ENCODE measurements around the gene NUBP2.
A peak's percentile ranks its signal among the peaks of the same experiment; 100 is the strongest.

NUBP2 gene

DNA sequence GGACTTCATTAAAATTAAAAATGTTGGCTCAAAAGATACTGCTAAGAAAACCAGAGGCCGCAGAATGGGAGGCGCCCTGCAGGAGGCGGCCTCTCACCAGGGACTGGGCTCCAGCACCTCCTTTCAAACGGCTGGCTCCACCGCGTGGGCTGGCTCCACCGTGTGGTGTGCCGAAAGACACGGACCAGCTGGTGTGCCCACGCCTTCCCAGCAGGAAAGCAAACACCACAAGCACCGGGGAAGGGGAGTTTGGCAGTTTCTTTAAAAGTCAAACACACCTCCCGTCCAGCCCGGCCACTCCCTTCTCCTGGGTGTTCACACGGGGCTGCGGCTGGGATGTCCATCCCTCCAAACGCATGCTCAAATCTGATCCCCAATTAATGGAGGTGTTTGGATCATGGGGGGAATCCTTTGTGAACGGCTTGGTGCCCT, 30.0 kb downstream of the NUBP2 start:
- peak; percentile 82 for DNase-seq

DNA sequence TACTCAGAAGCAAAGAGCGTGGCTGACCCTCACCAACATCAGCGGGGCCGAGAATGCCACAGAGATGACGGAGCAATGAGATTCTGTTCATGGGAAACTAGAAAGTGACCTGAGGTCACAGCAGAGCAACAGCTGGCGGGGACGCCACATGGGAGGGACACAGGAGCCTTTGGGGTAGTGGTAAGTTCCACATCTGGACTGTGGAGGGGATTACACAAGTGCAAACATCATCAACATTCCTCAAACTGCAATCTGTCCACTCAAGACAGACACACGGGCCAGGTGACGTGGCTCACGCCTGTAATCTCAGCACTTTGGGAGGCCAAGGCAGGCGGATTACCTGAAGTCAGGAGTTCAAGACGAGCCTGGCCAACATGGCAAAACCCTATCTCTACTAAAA, 32.7 kb downstream of the NUBP2 start:
- no peak for DNase-seq

DNA sequence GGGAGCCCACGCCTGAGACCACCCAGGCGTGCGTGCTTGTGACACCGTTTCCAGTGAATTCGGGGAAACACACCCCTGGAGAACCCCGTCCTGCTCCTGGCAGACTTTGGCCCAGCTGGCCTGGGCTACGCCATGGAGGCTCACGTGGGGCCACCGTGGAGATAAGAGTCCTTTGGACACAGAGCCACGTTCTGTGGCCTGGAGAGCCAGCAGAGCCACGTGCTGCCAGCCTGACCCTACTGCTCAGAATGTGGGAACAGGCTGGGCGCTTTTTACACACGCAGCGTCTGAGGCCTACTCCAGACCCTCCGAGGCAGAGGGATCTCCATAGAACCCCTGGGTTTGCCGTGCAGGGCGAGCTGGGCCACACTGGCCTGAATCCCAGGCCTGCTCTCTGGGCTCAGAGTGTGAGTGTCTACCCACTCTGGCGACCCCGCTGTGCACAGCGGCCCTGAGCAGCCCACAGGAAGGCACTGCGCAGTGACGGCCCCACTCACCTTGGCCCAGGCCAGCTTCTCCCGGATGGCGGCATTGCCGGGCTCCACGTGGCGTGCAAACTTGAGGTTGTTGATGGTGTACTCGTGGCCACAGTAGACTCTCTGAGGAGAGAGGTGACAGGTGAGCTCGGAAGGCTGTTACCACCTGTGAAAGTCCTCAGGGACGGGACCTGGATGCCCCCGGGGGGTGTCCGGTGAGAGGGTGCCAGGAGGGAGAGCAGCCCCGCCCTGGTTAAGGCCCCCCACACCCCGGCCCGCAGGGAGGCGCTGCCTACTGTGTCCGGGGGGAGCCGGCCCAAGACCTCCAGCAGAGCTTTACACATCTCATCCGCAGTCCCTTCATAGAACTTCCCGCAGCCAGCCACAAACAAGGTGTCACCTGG, 33.9 kb downstream of the NUBP2 start:
- no peak for DNase-seq

DNA sequence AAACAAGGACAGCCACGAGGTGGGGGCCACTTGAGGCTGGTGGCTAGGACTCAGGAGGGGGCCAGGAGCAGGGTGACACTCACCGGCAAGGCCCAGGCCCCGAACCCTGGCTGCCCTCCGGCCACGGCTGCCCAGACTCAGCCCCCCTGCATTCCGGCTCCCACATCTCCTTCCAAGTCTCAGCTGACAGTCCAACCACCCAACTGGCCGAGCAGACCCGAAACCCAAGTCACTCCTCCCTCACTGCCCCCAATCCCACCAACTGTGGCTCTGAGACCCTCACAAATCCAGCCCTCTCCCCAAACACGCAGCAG, 34.5 kb downstream of the NUBP2 start:
- DNase-seq, result no peak

DNA sequence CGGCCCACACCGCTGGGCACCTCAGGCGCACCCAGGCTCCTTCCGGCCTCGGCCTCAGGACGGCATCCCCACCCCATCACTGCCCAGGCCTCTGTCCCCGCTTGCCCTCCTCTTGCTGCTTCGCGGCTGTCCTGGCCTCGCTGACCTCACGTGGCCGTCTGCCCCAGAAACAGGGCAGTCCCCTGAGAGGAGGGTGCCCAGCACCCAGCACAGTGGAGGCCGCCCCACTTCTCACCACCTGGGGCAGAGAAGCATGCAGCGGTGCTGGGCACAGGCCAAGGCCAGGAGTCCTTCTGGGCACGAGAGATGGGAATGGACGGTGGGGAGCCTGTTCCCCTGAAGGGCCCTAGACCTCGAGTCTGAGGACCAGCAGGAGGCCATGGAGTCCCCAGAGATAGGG, 35.0 kb downstream of the NUBP2 start:
- no peak for DNase-seq

DNA sequence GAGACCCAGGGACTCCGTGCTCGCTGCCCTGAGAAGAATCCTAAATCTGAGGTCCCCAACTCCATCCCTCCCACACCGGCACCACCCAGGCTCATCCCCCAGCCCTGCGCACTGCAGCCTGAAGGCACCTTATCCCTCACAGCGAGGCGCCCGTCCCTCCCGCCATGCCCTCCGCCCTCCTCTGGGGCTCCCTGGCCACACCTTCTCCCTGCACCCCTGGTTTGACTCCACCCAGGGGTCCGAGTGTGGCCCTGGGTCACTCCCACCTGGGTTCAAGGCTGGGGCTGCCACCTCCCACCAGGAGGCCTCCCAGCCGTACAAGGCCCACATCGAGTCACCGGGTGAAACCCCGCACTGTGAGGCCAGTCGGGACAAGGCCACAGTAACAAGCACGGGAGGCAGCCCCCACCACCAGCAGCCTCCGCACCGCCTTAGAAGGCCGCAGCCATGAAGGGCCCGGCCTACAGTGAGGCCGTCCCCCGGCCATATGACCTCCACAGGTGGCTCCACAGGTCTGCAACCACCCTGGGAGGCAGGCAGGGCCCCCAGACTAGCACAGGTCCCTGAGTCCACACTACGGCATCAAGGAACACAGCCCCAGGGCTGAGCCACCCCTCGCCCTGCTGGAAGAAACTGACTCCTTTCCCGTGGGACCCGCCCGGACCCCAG, 35.6 kb downstream of the NUBP2 start:
- no peak for DNase-seq

DNA sequence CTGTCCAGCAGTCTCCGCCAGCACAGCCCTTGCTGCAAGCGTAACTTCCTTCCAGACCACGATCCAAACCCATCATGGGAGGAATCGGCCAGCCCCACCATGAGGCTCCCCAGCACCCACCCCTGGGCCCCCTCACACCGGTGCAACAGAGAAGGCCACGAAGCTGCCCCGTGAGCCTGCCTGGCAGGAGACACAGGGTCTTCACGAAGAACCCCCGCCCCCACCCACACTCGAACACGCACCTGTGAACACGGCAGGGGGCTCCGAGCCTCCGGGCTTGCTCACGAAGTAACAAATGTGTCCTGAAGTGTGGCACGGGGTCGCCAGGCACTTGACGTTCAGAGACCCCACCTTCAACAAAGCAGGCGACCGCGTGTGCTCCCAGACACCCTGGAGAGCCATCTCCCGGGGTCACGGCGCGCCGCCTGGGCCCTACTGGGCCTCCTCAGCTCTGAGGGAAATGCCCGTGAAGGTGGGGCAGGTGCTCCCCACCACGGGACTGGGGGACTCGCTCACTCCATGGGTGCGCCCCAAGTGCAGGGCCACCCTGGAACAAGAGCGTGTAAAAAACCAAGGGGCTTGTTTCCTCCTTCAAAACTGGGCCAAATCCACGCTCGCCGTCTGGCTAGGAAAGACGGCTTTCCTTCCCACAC, 36.2 kb downstream of the NUBP2 start:
- no peak for DNase-seq

DNA sequence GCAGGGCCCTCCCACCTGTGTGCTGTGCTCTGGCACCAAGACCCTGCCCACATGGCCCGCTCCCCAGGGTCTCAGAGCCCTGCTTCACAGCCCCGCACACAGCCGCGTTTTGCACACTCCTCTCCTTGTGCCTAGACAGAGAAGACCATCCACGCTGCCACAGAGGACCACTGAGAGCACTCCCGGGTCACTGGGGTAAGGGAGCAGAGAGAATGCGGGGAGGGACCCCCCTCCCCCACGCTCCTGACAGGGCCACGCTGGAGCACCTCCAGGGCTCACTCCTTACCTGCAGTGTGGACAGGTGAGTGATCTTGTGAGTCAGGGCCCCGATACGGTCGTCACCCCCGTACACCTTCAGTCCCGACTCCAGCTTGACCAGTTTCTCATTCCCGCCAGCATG, 36.9 kb downstream of the NUBP2 start:
- DNase-seq, result no peak

DNA sequence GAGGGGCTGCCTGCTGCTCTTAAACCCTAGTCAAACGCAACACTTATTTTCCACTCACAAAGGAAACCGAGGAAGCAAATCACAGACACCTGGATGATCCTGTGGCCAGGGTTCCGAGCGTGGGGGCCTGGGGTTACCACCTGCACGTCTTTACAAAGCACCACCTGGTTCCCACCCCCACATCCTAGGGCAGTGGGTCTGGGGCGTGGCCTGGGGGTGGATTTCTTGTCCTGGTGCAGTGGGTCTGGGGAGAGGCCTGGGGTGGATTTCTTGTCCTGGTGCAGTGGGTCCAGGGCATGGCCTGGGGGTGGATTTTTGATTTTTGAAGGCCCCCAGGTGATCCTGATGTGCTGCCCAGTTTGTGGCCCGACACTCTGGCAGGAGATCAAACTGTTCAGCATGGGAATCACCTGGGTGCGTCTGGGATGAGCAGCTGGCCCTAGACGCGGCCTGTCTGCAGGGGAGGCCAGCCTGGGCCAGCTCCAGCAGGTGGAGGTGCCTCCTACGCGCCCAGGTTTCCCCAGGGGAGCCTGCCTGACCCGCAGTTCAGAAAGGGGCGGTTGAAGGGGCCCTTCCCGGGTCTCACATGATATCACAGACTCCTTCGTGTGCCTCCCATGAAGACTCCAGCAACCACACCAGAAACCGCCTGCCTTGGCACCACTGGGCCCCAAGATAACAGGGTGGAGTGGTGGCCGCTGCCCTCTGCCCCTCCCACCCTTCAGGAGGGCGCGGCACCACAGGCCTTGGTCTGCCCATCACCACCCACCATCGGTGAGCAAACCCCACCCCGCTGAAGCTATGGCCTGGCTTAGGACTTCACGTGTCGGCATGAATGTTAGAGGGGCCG, 37.6 kb downstream of the NUBP2 start:
- no peak for DNase-seq

DNA sequence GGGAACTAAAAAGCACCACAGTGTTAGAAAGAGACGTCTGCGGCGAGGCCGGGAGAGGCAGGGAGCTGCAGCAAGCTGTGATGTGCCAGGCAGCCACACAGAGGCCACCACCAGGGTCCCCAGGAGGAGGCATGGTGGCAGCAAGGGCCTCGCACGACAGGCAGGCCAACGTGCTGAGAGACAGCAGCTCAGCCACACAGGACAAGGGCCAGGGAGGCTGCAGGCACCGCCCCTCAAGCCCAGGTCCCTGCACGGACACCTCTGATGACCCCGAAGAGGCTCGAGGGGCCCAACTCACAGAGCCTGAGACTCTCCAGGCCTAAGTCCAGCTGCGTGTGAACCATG, 38.2 kb downstream of the NUBP2 start:
- no peak for DNase-seq

DNA sequence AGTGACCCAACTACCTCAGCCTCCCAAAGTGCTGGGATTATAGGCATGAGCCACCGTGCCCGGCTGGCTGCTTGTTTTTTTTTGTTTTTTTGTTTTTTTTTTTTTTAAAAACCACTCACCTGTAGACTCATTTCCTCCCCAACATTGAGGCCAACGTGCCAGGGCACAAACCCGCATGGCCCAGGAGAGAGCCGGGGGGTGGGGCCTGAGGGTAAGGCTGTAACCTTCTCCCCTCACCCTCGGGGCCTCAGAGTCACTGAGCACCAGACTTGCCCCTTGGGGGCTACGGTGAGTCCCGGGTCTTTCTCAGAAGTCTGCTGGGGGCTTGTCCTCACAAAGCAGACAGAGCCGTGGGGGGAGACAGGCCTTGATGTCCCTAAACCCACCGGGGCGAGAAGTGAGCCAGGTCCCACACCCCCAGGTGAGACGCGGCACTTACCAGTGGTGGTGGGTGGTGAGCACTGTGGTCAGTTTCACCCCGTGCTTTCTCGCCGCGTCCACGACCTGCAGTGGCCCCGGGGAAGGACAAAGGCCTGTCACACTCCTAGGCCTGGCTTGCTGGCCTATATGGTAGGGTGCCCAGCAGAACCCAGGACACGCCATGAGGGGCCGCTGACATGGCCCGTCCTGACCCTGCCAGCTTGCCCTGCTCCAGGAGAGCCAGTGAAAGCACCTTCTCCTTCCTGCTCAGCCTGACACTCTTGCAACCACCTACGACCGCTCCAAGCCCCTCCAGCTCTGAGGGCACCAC, 39.3 kb downstream of the NUBP2 start:
- DNase-seq, result no peak

DNA sequence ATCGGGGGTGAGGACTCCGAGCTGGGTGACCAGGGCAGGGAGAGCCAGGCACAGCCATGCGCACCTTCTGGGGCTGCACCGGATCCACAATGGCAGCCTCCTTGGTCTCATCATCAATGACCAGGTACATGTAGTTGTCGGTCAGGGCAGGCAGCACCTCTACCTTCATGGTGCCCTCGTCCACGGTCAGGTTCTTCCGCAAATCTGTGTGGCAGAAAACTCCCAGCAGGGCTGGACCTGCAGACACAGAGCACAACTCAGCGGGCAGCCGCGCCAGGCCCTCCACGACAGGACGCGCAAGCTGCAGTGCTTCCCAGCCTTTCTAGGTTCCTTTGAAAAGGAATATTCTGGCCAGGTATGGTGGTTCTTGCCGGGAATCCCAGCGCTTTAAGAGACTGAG, 40.0 kb downstream of the NUBP2 start:
- no peak for DNase-seq

DNA sequence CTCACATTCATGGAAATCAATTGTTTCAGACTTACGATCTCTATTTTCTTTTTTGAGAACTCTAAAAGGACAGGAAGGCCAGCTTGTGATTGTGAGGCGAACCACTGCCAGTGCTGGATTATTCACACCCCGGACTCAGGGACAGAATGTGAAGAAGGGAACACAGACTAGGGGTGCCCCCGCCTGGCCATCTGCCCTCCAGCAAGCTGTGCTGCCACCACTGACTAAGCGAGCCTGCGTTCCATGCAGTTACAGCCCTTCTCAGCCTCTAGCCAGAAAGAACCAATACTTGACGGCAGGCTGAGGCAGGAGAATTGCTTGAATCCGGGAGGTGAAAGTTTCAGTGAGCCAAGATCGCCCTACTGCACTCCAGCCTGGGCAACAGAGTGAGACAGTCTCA, 41.1 kb downstream of the NUBP2 start:
- DNase-seq, result no peak

DNA sequence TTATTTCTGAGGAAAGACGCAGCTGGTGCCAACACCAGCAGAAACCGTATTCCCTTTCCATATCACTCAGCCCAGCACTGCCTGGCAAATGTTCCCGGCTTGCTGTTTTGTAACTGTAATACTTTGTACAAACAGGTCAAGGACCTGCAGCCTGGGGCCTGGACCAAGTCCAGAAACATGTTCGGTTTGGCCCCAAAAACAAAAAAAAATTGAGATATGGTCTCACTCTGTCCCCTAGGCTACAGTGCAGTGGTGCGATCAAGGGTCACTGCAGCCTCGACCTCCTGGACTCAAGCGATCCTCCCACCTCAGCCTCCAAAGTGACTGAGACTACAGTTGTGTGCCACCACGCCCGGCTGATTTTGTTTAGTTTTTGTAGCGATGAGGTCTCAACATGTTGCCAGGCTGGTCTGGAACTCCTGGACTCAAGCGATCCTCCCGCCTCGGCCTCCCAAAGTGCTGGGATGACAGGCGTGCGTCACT, 42.7 kb downstream of the NUBP2 start:
- DNase-seq, result no peak

DNA sequence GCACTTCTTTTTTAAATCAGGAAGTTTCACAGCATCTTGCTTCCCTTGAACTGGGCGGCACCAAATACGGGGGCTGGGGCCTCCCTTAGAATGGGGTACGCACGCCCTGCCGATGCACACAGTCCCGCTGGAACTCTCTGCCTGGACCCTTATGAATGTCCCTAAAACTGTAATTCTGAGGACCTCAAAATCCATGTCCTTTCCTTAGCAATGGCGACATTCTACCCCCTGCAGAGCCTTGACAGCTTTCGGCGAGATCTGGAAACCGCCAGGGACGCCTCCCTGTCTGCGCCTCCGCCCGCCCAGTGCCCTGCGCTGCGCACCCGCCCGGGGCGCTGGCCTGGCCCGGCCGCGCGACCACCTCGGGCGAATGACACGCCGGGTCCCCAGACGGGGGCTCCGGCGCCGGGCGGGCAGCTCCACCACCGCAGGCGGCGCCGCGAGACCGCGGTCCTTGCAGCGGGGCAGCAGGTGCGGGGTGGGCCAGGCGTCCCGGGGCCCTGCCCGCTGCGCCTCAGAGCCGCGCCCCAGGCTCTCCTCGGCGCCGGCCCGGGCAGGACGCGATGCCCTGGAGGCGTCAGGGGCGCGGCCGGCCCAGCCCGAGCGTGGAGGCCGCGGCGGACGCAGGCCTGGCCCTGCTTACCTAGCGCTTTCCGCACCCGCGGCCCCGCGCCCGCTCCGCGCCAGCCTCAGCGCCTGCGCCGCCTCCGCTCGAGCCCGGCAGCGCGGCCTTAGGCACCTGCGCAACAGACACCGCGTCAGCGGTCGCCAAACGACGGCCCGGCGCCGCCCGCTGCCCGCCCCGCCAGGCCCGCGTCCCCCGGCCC, 43.3 kb downstream of the NUBP2 start:
- DNase-seq, result peak; percentile 75

DNA sequence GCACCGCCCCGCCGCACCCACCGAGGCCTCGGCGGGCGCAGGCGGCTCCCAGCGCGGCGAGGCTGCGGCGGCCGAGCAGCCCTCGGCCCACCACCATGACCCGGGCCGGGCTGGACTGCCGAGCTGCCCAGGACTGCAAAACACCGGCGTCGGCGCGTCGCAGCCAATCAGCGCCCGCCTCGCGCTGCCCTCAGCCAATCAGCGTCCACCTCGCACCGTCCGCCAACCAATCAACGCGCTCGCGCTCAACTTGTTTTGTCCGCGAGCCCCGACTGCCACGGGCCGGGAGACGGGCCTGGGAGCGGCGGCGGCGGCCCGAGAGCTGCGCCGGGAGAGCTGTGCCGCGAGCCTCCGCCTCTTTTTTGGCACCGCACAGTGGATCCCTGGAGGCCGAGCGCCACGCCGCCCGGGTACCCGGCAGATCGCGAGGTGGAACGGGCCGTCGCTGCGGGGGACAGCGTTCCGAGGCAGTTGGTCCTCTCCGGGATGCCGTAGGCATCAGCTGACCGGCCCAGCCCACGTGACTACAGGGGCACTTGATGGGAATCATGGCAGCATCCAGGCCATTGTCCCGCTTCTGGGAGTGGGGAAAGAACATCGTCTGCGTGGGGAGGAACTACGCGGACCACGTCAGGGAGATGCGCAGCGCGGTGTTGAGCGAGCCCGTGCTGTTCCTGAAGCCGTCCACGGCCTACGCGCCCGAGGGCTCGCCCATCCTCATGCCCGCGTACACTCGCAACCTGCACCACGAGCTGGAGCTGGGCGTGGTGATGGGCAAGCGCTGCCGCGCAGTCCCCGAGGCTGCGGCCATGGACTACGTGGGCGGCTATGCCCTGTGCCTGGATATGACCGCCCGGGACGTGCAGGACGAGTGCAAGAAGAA, 44.2 kb downstream of the NUBP2 start, which contains the start of the genes FAHD1 and HAGH:
Gene FAHD1 (plus strand): TSS at position 516 of the 883 bp plus-strand sequence. CDS start 33 bp downstream, at position 549.
Gene HAGH (minus strand): TSS at position 135 of the 883 bp plus-strand sequence. CDS start 38 bp downstream, at position 97.
- DNase-seq, result peak; percentile 93

DNA sequence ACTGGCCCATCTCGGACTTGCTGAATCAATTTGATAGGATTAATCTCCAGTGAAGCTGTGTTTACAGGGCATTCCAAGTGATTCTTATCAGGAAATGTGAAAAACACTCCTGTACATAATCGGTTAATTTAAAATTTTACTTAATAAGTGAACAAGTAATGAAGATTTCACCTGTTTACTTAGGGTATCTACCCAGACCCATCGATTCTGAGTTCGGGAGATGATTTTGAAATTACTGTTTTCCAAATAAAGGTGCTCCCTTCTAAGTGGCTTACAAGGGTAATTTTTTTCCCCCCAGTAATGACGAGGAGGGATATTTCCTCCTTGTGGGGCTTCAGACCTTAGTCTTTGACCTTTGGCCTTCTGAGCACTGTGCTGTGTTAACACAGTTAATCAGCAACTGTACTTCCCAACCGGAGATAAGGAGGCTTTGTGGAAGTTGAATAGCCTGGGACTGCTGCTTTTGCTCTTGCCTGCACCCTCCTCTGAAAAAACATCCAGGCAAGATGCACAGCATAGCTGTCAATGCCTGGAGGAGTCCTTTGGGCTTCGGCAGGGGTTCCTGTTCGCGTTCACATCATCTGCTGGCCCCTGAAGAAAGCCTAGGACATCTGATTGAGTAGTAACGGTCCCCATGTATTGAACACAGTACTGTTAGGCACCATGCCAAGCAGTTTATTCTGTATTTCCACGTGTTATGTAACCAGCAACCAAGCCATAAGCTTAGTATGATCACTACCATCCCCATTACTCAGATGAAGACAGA, 46.1 kb downstream of the NUBP2 start:
- DNase-seq, result no peak

DNA sequence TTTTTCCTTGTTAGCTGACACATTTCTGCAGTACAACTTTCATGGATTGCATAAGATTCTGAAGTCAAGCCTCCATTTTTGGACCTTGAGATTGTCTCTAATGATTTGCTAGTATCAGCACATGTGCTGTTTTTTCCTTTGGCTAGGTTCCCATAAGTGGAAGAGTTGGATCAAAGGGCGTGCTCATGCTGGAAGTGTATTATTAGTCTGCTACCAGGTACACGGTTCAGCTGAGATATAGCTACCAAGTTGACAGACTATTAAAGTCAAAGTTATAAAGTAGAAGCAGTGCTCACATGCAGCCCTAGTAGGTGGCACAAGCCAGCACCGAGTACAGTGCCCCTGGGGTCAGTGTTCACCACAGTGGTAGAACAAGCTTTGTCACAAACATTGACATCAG, 47.5 kb downstream of the NUBP2 start:
- no peak for DNase-seq
